Measurements from ENCODE around the gene GRIP1. TPM values are rescaled to one million over a fixed set of nuclear protein-coding genes. Genes with fewer than 3 reads are reported as not detected.

GRIP1 gene
- polyA plus RNA-seq, 2 donors: 1.5 to 2.4 TPM

- H3K9me3 ChIP-seq (ENCODE audit: control insufficient read depth in 2 of 2, insufficient read depth in 1 of 2, low read depth in 1 of 2, low read length in 1 of 2): peaks cover 2 to 4% of the 10 kb centered on the region in 2 donors
- 93 to 97% methylated on average over 2 of the region's 2 CpGs for WGBS, 2 donors
- no peaks in the 10 kb centered on the region for H3K27me3 ChIP-seq (ENCODE audit: control insufficient read depth in 1 of 2, insufficient read depth in 2 of 2, low read length in 2 of 2)
- no peak overlapping the region for H3K27ac ChIP-seq (ENCODE audit: low read depth in 2 of 2, low read length in 1 of 2)
- H3K36me3 ChIP-seq (ENCODE audit: control insufficient read depth in 2 of 2, insufficient read depth in 2 of 2, low read length in 1 of 2): peaks cover 0 to 3% of the 10 kb centered on the region in 2 donors
- H3K4me3 ChIP-seq (ENCODE audit: low read depth in 1 of 2, low read length in 2 of 2): no peak overlapping the region
- H3K4me1 ChIP-seq (ENCODE audit: control insufficient read depth in 2 of 2, insufficient read depth in 2 of 2, low read length in 1 of 2): no peaks in the 10 kb centered on the region
Measured at GRCh38 chr12:66345956-66346355, 332.9 kb downstream of the GRIP1 start.

GRCh38 chr12:66345212-66345611, 333.7 kb downstream of the GRIP1 start:
- no peaks in the 10 kb centered on the region for H3K27me3 ChIP-seq (ENCODE audit: control insufficient read depth in 1 of 2, insufficient read depth in 2 of 2, low read length in 2 of 2)
- no peak overlapping the region for H3K4me3 ChIP-seq (ENCODE audit: low read depth in 1 of 2, low read length in 2 of 2)
- H3K36me3 ChIP-seq (ENCODE audit: control insufficient read depth in 2 of 2, insufficient read depth in 2 of 2, low read length in 1 of 2): peaks cover 0 to 3% of the 10 kb centered on the region in 2 donors
- WGBS, 2 donors: 77 to 81% methylated on average over 3 of the region's 3 CpGs
- H3K9me3 ChIP-seq (ENCODE audit: control insufficient read depth in 2 of 2, insufficient read depth in 1 of 2, low read depth in 1 of 2, low read length in 1 of 2): peaks cover 2 to 6% of the 10 kb centered on the region in 2 donors
- H3K4me1 ChIP-seq (ENCODE audit: control insufficient read depth in 2 of 2, insufficient read depth in 2 of 2, low read length in 1 of 2): no peaks in the 10 kb centered on the region
- H3K27ac ChIP-seq (ENCODE audit: low read depth in 2 of 2, low read length in 1 of 2): no peak overlapping the region

GRCh38 chr12:66341126-66341525, 337.8 kb downstream of the GRIP1 start:
- Histone ChIP-seq H3K4me1 (ENCODE audit: control insufficient read depth in 2 of 2, insufficient read depth in 2 of 2, low read length in 1 of 2) (no peaks in the 10 kb centered on the region), H3K27ac (ENCODE audit: low read depth in 2 of 2, low read length in 1 of 2) (no peak overlapping the region), H3K4me3 (ENCODE audit: low read depth in 1 of 2, low read length in 2 of 2) (no peak overlapping the region), H3K9me3 (ENCODE audit: control insufficient read depth in 2 of 2, insufficient read depth in 1 of 2, low read depth in 1 of 2, low read length in 1 of 2) (peaks cover 2 to 6% of the 10 kb centered on the region in 2 donors), H3K36me3 (ENCODE audit: control insufficient read depth in 2 of 2, insufficient read depth in 2 of 2, low read length in 1 of 2) (peaks cover 0 to 6% of the 10 kb centered on the region in 2 donors), H3K27me3 (ENCODE audit: control insufficient read depth in 1 of 2, insufficient read depth in 2 of 2, low read length in 2 of 2) (no peaks in the 10 kb centered on the region)
- 95 to 96% methylated on average over 4 of the region's 4 CpGs for WGBS, 2 donors

- H3K4me1 ChIP-seq (ENCODE audit: control insufficient read depth in 2 of 2, insufficient read depth in 2 of 2, low read length in 1 of 2): no peaks in the 10 kb centered on the region
- H3K9me3 ChIP-seq (ENCODE audit: control insufficient read depth in 2 of 2, insufficient read depth in 1 of 2, low read depth in 1 of 2, low read length in 1 of 2): peaks cover 2 to 6% of the 10 kb centered on the region in 2 donors
- WGBS, 2 donors: 96 to 98% methylated on average over 2 of the region's 2 CpGs
- peaks cover 0 to 6% of the 10 kb centered on the region in 2 donors for H3K36me3 ChIP-seq (ENCODE audit: control insufficient read depth in 2 of 2, insufficient read depth in 2 of 2, low read length in 1 of 2)
- H3K4me3 ChIP-seq (ENCODE audit: low read depth in 1 of 2, low read length in 2 of 2): no peak overlapping the region
- no peak overlapping the region for H3K27ac ChIP-seq (ENCODE audit: low read depth in 2 of 2, low read length in 1 of 2)
- H3K27me3 ChIP-seq (ENCODE audit: control insufficient read depth in 1 of 2, insufficient read depth in 2 of 2, low read length in 2 of 2): no peaks in the 10 kb centered on the region
Measured at GRCh38 chr12:66340131-66340530, 338.7 kb downstream of the GRIP1 start.

- Histone ChIP-seq H3K4me1 (ENCODE audit: control insufficient read depth in 2 of 2, insufficient read depth in 2 of 2, low read length in 1 of 2) (no peaks in the 10 kb centered on the region), H3K4me3 (ENCODE audit: low read depth in 1 of 2, low read length in 2 of 2) (no peak overlapping the region), H3K36me3 (ENCODE audit: control insufficient read depth in 2 of 2, insufficient read depth in 2 of 2, low read length in 1 of 2) (peaks cover 0 to 6% of the 10 kb centered on the region in 2 donors), H3K27me3 (ENCODE audit: control insufficient read depth in 1 of 2, insufficient read depth in 2 of 2, low read length in 2 of 2) (no peaks in the 10 kb centered on the region), H3K9me3 (ENCODE audit: control insufficient read depth in 2 of 2, insufficient read depth in 1 of 2, low read depth in 1 of 2, low read length in 1 of 2) (peaks cover 2 to 6% of the 10 kb centered on the region in 2 donors), H3K27ac (ENCODE audit: low read depth in 2 of 2, low read length in 1 of 2) (no peak overlapping the region)
- WGBS, 2 donors: 94 to 98% methylated on average over 2 of the region's 2 CpGs
Measured at GRCh38 chr12:66337381-66338010, 341.4 kb downstream of the GRIP1 start.

GRCh38 chr12:66335746-66336145, 343.1 kb downstream of the GRIP1 start:
- H3K27ac ChIP-seq (ENCODE audit: low read depth in 2 of 2, low read length in 1 of 2): no peak overlapping the region
- no peaks in the 10 kb centered on the region for H3K4me1 ChIP-seq (ENCODE audit: control insufficient read depth in 2 of 2, insufficient read depth in 2 of 2, low read length in 1 of 2)
- H3K36me3 ChIP-seq (ENCODE audit: control insufficient read depth in 2 of 2, insufficient read depth in 2 of 2, low read length in 1 of 2): peaks cover 2 to 4% of the 10 kb centered on the region in 2 donors
- WGBS, 2 donors: 93 to 98% methylated on average over 2 of the region's 2 CpGs
- H3K27me3 ChIP-seq (ENCODE audit: control insufficient read depth in 1 of 2, insufficient read depth in 2 of 2, low read length in 2 of 2): no peaks in the 10 kb centered on the region
- no peak overlapping the region for H3K4me3 ChIP-seq (ENCODE audit: low read depth in 1 of 2, low read length in 2 of 2)
- peaks cover 0 to under 1% of the 10 kb centered on the region in 2 donors for H3K9me3 ChIP-seq (ENCODE audit: control insufficient read depth in 2 of 2, insufficient read depth in 1 of 2, low read depth in 1 of 2, low read length in 1 of 2)

- Histone ChIP-seq H3K27me3 (ENCODE audit: control insufficient read depth in 1 of 2, insufficient read depth in 2 of 2, low read length in 2 of 2) (no peaks in the 10 kb centered on the region), H3K36me3 (ENCODE audit: control insufficient read depth in 2 of 2, insufficient read depth in 2 of 2, low read length in 1 of 2) (peaks cover 2 to 4% of the 10 kb centered on the region in 2 donors), H3K4me1 (ENCODE audit: control insufficient read depth in 2 of 2, insufficient read depth in 2 of 2, low read length in 1 of 2) (no peaks in the 10 kb centered on the region), H3K4me3 (ENCODE audit: low read depth in 1 of 2, low read length in 2 of 2) (no peak overlapping the region), H3K27ac (ENCODE audit: low read depth in 2 of 2, low read length in 1 of 2) (no peak overlapping the region), H3K9me3 (ENCODE audit: control insufficient read depth in 2 of 2, insufficient read depth in 1 of 2, low read depth in 1 of 2, low read length in 1 of 2) (no peaks in the 10 kb centered on the region)
- WGBS, 2 donors: 92 to 100% methylated on average over 1 of the region's 1 CpG
Measured at GRCh38 chr12:66331814-66332213, 347.1 kb downstream of the GRIP1 start.

- no peak overlapping the region for H3K27ac ChIP-seq (ENCODE audit: low read depth in 2 of 2, low read length in 1 of 2)
- H3K27me3 ChIP-seq (ENCODE audit: control insufficient read depth in 1 of 2, insufficient read depth in 2 of 2, low read length in 2 of 2): no peaks in the 10 kb centered on the region
- peaks cover 0 to 4% of the 10 kb centered on the region in 2 donors for H3K36me3 ChIP-seq (ENCODE audit: control insufficient read depth in 2 of 2, insufficient read depth in 2 of 2, low read length in 1 of 2)
- no peaks in the 10 kb centered on the region for H3K4me1 ChIP-seq (ENCODE audit: control insufficient read depth in 2 of 2, insufficient read depth in 2 of 2, low read length in 1 of 2)
- no peak overlapping the region for H3K4me3 ChIP-seq (ENCODE audit: low read depth in 1 of 2, low read length in 2 of 2)
- H3K9me3 ChIP-seq (ENCODE audit: control insufficient read depth in 2 of 2, insufficient read depth in 1 of 2, low read depth in 1 of 2, low read length in 1 of 2): no peaks in the 10 kb centered on the region
- WGBS, 2 donors: 94 to 95% methylated on average over 13 of the region's 13 CpGs
Measured at GRCh38 chr12:66331016-66331415, 347.9 kb downstream of the GRIP1 start.

GRCh38 chr12:66329941-66330340, 348.9 kb downstream of the GRIP1 start:
- no peak overlapping the region for H3K4me3 ChIP-seq (ENCODE audit: low read depth in 1 of 2, low read length in 2 of 2)
- 54 to 65% methylated on average over 5 of the region's 5 CpGs for WGBS, 2 donors

GRCh38 chr12:66323017-66323416, 355.9 kb downstream of the GRIP1 start:
- H3K27me3 ChIP-seq (ENCODE audit: control insufficient read depth in 1 of 2, insufficient read depth in 2 of 2, low read length in 2 of 2): no peaks in the 10 kb centered on the region
- no peak overlapping the region for H3K27ac ChIP-seq (ENCODE audit: low read depth in 2 of 2, low read length in 1 of 2)
- whole genome bisulfite sequencing, 2 donors: 98 to 100% methylated on average over 1 of the region's 1 CpG
- H3K4me3 ChIP-seq (ENCODE audit: low read depth in 1 of 2, low read length in 2 of 2): no peak overlapping the region
- no peaks in the 10 kb centered on the region for H3K36me3 ChIP-seq (ENCODE audit: control insufficient read depth in 2 of 2, insufficient read depth in 2 of 2, low read length in 1 of 2)
- H3K4me1 ChIP-seq (ENCODE audit: control insufficient read depth in 2 of 2, insufficient read depth in 2 of 2, low read length in 1 of 2): no peaks in the 10 kb centered on the region
- H3K9me3 ChIP-seq (ENCODE audit: control insufficient read depth in 2 of 2, insufficient read depth in 1 of 2, low read depth in 1 of 2, low read length in 1 of 2): no peaks in the 10 kb centered on the region

More at GRCh38 chr12:66329941-66330340, 348.9 kb downstream of the GRIP1 start:
- H3K27ac ChIP-seq (ENCODE audit: low read depth in 2 of 2, low read length in 1 of 2): no peak overlapping the region
- H3K36me3 ChIP-seq (ENCODE audit: control insufficient read depth in 2 of 2, insufficient read depth in 2 of 2, low read length in 1 of 2): peaks cover 0 to 4% of the 10 kb centered on the region in 2 donors
- no peaks in the 10 kb centered on the region for H3K9me3 ChIP-seq (ENCODE audit: control insufficient read depth in 2 of 2, insufficient read depth in 1 of 2, low read depth in 1 of 2, low read length in 1 of 2)
- H3K4me1 ChIP-seq (ENCODE audit: control insufficient read depth in 2 of 2, insufficient read depth in 2 of 2, low read length in 1 of 2): no peaks in the 10 kb centered on the region
- H3K27me3 ChIP-seq (ENCODE audit: control insufficient read depth in 1 of 2, insufficient read depth in 2 of 2, low read length in 2 of 2): no peaks in the 10 kb centered on the region

Measured in esophagus (tissue), 2 donors.